Measurements from ENCODE around the gene LRP2.
A peak's percentile ranks its signal among the peaks of the same experiment; 100 is the strongest.

DNA sequence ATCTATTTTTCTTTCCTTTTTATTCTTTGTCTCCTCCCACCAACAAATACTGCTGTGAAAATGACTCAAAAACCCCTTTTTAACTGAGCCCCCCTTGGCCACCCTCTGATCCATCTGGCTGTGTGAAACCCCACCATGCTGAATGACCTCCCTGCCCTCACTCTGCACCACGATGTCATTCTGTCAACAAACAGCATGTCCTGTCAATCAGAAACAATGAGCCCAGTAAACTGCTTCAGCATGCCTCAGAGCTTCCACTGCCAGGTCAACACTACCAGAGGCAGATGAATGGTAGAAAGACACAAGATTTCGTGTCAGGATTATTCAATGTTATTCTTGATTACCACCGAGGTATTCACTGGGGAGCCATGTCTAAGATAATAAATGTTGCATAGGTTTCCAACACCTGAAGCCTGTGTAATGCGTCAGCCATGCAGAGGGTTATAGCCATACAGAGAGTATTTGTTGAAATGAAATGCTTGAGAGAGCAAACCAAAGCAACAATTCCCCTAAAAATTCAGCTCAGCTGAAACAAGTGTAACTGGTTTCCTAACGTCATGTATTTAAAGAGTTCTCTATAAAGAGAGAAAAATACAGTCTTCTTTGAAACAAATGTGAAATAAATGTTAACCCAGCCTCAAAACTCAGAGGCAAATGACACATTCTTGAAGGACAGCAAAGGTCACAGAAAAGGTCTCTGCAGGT is 76.7 kb downstream of the LRP2 start:
- TF ChIP-seq, protein P1, sequence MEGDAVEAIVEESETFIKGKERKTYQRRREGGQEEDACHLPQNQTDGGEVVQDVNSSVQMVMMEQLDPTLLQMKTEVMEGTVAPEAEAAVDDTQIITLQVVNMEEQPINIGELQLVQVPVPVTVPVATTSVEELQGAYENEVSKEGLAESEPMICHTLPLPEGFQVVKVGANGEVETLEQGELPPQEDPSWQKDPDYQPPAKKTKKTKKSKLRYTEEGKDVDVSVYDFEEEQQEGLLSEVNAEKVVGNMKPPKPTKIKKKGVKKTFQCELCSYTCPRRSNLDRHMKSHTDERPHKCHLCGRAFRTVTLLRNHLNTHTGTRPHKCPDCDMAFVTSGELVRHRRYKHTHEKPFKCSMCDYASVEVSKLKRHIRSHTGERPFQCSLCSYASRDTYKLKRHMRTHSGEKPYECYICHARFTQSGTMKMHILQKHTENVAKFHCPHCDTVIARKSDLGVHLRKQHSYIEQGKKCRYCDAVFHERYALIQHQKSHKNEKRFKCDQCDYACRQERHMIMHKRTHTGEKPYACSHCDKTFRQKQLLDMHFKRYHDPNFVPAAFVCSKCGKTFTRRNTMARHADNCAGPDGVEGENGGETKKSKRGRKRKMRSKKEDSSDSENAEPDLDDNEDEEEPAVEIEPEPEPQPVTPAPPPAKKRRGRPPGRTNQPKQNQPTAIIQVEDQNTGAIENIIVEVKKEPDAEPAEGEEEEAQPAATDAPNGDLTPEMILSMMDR (IDR thresholded peaks at IDR 0.05): no peak
- peak in 1 of 2 donors; percentile 32 for TF ChIP-seq POLR2A (IDR thresholded peaks at IDR 0.05)

Data from thyroid gland (tissue), 4 donors.